Tongue (tissue), 2 donors: Measurements from ENCODE around the gene MFNG. TPM values are rescaled to one million over a fixed set of nuclear protein-coding genes. Genes with fewer than 3 reads are reported as not detected.

Experiments used
- DNase-seq: peaks from one replicate; pipeline ENCODE4 v3.0.0-alpha.2; 2015
- total RNA-seq: library from RNA; depleted of rRNA; stranded (reverse); fragments of >200 nt; gene quantifications from one replicate; pipeline ENCODE4 v1.2.3, GENCODE V29; 2014

MFNG gene
- total RNA-seq, 1 donor from 2014 or later: 8.7 TPM

GRCh38 chr22:37493979-37494378 is 7.8 kb upstream of the MFNG start:
- DNase-seq: no peak

- DNase-seq: no peak
Measured at GRCh38 chr22:37492428-37493344, 6.5 kb upstream of the MFNG start.

GRCh38 chr22:37491559-37492427 is 5.6 kb upstream of the MFNG start:
- no peak for DNase-seq

GRCh38 chr22:37491106-37491505 is 4.9 kb upstream of the MFNG start:
- no peak for DNase-seq

- DNase-seq: no peak
Measured at GRCh38 chr22:37489983-37490382, 3.8 kb upstream of the MFNG start.

GRCh38 chr22:37488337-37489135 is 2.4 kb upstream of the MFNG start:
- no peak for DNase-seq

- no peak for DNase-seq
Measured at GRCh38 chr22:37487571-37487970, 1.4 kb upstream of the MFNG start.

GRCh38 chr22:37487129-37487528 is 945 bp upstream of the MFNG start:
- DNase-seq: no peak

- no peak for DNase-seq
Measured at GRCh38 chr22:37485395-37486223, 575 bp downstream of the MFNG start.

- no peak for DNase-seq
Measured at GRCh38 chr22:37484480-37485394, 1.4 kb downstream of the MFNG start.

- no peak for DNase-seq
Measured at GRCh38 chr22:37483050-37483449, 3.1 kb downstream of the MFNG start.

- no peak for DNase-seq
Measured at GRCh38 chr22:37482244-37482643, 3.9 kb downstream of the MFNG start.

GRCh38 chr22:37481347-37481907 is 4.8 kb downstream of the MFNG start:
- no peak for DNase-seq

- DNase-seq: no peak
Measured at GRCh38 chr22:37480387-37481346, 5.5 kb downstream of the MFNG start.

GRCh38 chr22:37479196-37479595 is 7.0 kb downstream of the MFNG start:
- no peak for DNase-seq

GRCh38 chr22:37476389-37477329 is 9.5 kb downstream of the MFNG start:
- DNase-seq: no peak

GRCh38 chr22:37474447-37475090 is 11.6 kb downstream of the MFNG start:
- no peak for DNase-seq
